H1 (cell line): ENCODE data around the gene QRICH2. TPM values are rescaled to one million over a fixed set of nuclear protein-coding genes. Genes with fewer than 3 reads are reported as not detected.

ENCODE experiments used
- CBX5 ChIP-seq: fragments of 300-800, 300-1000 bp; sonication (generic); IDR thresholded peaks from 2 replicates; pipeline ENCODE4 v1.7.1; 2016; ENCODE audit warnings: antibody characterized with exemption, low read length, low read depth
- CREB1 ChIP-seq: IDR thresholded peaks from 2 replicates; pipeline ENCODE4 v1.6.1; 2012; ENCODE audit warnings: inconsistent platforms
- EP300 ChIP-seq, 2 experiments: IDR thresholded peaks; 1 replicate in 1 of 2; 2 replicates in 1 of 2; pipeline ENCODE4 v1.6.1; 2011 to 2012; ENCODE audit warnings: low read depth in 2 of 2, low read length in 2 of 2, mild to moderate bottlenecking in 2 of 2, borderline replicate concordance in 1 of 2, inconsistent platforms in 1 of 2, moderate library complexity in 1 of 2
- NANOG ChIP-seq: IDR thresholded peaks from 2 replicates; pipeline ENCODE4 v1.6.1; 2011; ENCODE audit warnings: low read length, low read depth, mild to moderate bottlenecking, inconsistent platforms; ENCODE audit not compliant: insufficient read depth, poor library complexity, severe bottlenecking
- POLR2AphosphoS5 ChIP-seq: IDR thresholded peaks from 2 replicates; pipeline ENCODE4 v1.6.1; 2011; ENCODE audit warnings: low read depth, low read length
- RFX5 ChIP-seq: IDR thresholded peaks from 2 replicates; pipeline ENCODE4 v1.6.1; 2011; ENCODE audit warnings: low read depth, low read length, improper control_type of control experiment, borderline replicate concordance
- SIX5 ChIP-seq: IDR thresholded peaks from 2 replicates; pipeline ENCODE4 v1.6.1; 2011; ENCODE audit warnings: mild to moderate bottlenecking, low read depth, low read length
- polyA plus RNA-seq, 7 experiments: library from polyadenylated mRNA; depleted of rRNA in 3 of 7; stranded (reverse) in 5 of 7; unstranded in 2 of 7; fragments of >200 nt in 5 of 7; fragments of 200-250 nt in 2 of 7; gene quantifications; 1 replicate in 5 of 7; 2 replicates in 1 of 7; 4 replicates in 1 of 7; pipeline versions ENCODE4 v1.2.1 to v1.2.3, GENCODE V29; 2011 to 2013; ENCODE audit warnings: missing spikeins in 2 of 7, mixed read lengths in 2 of 7
- total RNA-seq: library from RNA; stranded (reverse); fragmentation: NEBNext Ultra II Directional; extraction: Animal tissue kit (Norgen Biotek cat#: 25700); gene quantifications from 2 replicates; pipeline ENCODE4 v1.2.1, GENCODE V29; 2021

The QRICH2 gene
- total and polyA plus RNA-seq, 2 of the 8 experiments (the other 6 are each of a cell fraction or from before 2014, with no cell fraction given) = 2.8 to 3.8 TPM

DNA sequence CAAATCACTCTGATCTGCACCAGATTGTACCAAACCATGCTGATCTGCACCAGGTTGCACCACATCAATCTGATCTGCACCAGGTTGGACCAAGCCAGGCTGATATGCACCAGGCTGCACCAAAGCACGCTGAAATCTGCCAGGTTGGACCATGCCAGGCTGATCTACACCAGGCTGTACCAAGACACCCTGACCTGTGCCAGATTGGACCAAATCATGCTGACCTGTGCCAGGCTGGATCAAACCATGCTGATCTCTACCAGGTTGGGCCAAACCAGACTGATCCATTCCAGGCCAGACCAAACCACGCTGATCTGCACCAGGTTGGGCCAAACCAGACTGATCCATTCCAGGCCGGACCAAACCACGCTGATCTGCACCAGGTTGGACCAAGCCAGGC lies 15.5 kb downstream of the QRICH2 start (continued):
- TF ChIP-seq POLR2AphosphoS5 (no peak), EP300 (IDR thresholded peaks at IDR 0.05; ENCODE audit: borderline replicate concordance in 1 of 2, low read depth in 2 of 2, low read length in 2 of 2) (no peak), RFX5 (no peak), CBX5 (no peak), CREB1 (no peak), NANOG (no peak), SIX5 (no peak)
- TF ChIP-seq, all 59 proteins: peak for 0
